Left renal cortex interstitium (tissue), 4 donors: Measurements from ENCODE around the gene RAD52. TPM values are rescaled to one million over a fixed set of nuclear protein-coding genes. Genes with fewer than 3 reads are reported as not detected.

Experiments used
- DNase-seq, 4 donors: peaks; one replicate each; pipeline ENCODE4 v3.0.0-alpha.2; 2013; ENCODE audit warnings: low read depth in 4 of 4, low spot score in 2 of 4, missing footprints in 1 of 4
- polyA plus RNA-seq, 4 donors: library from polyadenylated mRNA; unstranded; fragments of 120-200 nt; gene quantifications; one replicate each; pipeline ENCODE4 v1.2.1, GENCODE V29; 2013; ENCODE audit not compliant: insufficient read length in 4 of 4

The RAD52 gene
- polyA plus RNA-seq, 4 donors: 19.0 to 54.1 (median 32.4) TPM

DNA sequence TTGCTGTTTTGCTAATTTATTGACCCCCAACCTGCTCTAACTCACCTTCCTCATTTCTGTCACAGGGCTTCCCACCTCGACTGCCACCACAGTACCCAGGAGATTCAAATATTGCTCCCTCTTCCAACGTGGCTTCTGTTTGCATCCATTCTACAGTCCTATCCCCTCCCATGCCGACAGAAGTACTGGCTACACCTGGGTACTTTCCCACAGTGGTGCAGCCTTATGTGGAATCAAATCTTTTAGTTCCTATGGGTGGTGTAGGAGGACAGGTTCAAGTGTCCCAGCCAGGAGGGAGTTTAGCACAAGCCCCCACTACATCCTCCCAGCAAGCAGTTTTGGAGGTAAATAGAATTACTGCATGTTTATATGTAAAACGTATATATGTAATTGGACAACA, 68.8 kb downstream of the RAD52 start:
- no peak for DNase-seq

GRCh38 chr12:879641-880040, 69.9 kb downstream of the RAD52 start:
- no peak for DNase-seq

- no peak for DNase-seq
These were observed 75.5 kb downstream of the RAD52 start for GRCh38 chr12:873954-874353.

DNA sequence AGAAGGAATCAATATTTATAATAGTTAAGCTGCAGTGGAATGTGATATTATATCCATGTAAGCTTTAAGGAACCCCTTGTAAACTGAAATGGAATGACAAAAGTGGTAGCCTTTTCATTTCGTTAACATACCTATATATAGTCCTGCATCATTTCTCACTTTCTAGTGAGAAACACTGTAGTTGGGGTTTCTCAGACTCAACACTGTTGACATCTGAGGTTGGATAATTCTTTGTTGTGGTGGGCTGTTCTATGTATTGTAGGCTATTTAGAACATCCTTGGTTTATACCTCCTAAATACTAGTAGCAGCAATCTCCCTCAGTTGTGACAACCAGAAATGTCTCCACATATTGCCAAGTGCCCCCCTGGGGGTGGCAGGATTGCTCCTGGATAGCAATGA, 79.1 kb downstream of the RAD52 start:
- DNase-seq: no peak

DNA sequence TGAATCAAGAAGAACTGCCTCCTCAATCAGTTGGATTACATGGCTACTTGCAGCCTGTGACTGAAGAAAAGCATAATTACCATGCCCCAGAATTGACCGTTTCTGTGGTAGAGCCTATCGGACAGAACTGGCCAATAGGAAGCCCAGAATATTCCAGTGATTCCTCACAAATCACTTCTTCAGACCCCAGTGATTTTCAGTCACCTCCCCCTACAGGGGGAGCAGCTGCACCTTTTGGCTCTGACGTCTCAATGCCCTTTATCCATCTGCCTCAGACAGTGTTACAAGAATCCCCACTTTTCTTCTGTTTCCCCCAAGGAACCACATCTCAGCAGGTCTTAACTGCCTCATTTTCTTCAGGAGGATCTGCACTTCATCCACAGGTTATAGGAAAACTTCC, 80.8 kb downstream of the RAD52 start:
- DNase-seq: no peak

DNA sequence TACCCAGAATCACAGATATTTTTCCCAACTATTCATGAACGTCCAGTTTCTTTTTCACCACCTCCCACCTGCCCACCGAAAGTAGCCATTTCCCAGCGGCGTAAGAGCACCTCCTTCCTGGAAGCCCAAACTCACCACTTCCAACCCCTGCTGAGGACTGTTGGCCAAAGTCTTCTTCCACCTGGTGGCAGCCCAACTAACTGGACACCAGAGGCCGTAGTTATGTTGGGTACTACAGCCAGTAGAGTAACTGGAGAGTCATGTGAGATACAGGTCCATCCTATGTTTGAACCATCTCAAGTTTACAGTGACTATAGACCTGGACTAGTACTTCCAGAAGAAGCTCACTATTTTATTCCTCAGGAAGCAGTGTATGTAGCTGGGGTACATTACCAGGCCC, 81.6 kb downstream of the RAD52 start:
- no peak for DNase-seq

DNA sequence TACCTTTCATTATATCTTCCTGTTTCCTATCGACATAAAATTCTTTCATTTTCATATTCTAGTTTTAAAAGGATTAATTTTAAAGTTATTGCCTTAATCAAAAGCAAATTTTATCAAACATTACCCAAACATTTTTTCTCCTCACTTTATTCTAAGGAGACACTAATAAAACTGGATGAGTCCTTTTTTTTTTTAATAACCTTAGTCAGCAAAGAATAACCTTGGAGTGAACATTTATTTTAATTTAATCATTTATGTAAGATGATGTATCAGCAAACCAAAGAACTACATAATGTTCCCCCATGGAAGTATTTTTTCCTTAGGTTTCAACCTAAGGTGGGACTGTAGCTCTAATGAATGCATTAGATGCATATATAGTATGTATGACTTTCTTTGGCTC, 83.9 kb downstream of the RAD52 start:
- DNase-seq: no peak

DNA sequence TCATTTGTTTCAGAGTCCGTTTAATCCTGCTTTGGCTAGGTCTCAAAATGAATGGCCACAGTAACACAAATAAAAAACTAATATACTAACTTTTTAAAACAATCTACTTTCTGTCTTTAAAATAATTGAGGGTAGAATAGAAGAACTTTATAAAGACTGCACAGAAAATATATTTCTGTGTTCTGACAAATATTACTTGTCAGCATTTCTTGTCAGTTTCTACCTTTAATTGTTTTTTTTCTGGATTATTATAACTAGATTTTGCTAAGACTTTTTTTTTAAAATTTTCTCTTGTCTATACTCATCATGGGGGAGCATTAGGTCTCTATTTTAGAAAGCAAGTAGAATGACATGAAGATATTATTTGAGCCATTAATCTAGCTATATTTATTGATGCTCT, 86.2 kb downstream of the RAD52 start:
- no peak for DNase-seq

DNA sequence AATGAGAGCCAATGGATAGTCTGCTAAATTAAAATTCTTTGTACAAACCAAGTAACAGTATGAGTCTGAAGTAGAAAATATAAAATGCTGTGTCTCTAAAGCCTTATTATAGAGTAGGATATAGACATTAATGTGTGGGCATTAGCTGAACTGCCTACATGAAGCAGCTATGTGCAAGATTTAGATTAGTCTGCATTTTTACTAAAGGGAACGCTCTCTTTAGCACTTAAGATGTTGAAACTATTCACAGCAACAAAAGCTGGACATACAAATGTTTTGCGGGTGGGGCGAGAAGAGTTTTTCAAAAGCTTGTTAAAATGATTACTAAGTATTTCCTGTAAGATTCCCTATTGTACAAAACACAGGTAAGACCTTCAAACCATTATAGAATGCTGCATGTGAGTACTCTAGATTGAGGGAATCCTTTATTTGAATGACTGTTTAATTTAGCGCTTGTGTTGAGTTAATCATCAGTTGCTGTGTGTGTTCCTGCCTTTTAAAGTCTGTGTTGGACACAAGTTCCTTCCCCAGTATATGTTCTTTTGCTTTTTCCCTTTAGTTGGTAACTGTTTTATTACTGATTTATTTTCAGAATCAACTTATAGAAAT, 87.1 kb downstream of the RAD52 start:
- no peak for DNase-seq

Other genes with a start within 250 kb of the RAD52 start
- 100 to 1,000 TPM in 3 of 4 donors, 10 to 100 TPM in 1; 91.3 to 133 (median 115) TPM for gene WNK1, start 197.1 kb downstream of the RAD52 start, polyA plus RNA-seq
- 10 to 100 TPM; 35.3 to 43.4 (median 37.5) TPM for gene ERC1, start 41.5 kb upstream of the RAD52 start, polyA plus RNA-seq